Measurements from ENCODE around the gene COA1.

DNA sequence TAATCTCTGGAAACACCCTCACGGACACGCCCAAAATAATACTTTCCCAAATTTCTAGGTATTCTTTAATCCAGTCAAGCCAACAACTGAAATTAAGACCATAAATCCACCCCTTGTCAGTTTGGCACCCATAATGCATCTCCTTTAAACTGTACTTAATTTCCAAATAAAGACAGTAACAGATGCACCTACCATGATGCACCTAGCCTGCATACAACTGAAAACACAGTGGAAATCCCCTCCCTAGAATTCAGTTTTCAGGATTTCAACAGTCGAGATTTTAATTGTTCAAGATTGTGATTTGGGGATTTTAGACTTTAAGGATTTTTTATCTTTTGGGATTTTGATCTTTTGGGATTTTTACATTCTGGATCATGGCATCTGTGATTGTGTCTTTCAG is 129.3 kb downstream of the COA1 start:
- TF ChIP-seq POLR2A (IDR thresholded peaks at IDR 0.05) (no peak), POLR2AphosphoS5 (IDR thresholded peaks at IDR 0.05) (no peak), EP300 (IDR thresholded peaks at IDR 0.05; ENCODE audit: low read depth) (no peak)
- TF ChIP-seq, protein P1, sequence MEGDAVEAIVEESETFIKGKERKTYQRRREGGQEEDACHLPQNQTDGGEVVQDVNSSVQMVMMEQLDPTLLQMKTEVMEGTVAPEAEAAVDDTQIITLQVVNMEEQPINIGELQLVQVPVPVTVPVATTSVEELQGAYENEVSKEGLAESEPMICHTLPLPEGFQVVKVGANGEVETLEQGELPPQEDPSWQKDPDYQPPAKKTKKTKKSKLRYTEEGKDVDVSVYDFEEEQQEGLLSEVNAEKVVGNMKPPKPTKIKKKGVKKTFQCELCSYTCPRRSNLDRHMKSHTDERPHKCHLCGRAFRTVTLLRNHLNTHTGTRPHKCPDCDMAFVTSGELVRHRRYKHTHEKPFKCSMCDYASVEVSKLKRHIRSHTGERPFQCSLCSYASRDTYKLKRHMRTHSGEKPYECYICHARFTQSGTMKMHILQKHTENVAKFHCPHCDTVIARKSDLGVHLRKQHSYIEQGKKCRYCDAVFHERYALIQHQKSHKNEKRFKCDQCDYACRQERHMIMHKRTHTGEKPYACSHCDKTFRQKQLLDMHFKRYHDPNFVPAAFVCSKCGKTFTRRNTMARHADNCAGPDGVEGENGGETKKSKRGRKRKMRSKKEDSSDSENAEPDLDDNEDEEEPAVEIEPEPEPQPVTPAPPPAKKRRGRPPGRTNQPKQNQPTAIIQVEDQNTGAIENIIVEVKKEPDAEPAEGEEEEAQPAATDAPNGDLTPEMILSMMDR (IDR thresholded peaks at IDR 0.05) = no peak
